DMS 273 treated with DMSO at 0.1 percent for 48 hours (cell line): ENCODE data around the gene GALNT14.

Source experiments
- DNase-seq: peaks from one replicate; lab custom pipeline; 2025; lab: John Stamatoyannopoulos, UW

Gene GALNT14

DNA sequence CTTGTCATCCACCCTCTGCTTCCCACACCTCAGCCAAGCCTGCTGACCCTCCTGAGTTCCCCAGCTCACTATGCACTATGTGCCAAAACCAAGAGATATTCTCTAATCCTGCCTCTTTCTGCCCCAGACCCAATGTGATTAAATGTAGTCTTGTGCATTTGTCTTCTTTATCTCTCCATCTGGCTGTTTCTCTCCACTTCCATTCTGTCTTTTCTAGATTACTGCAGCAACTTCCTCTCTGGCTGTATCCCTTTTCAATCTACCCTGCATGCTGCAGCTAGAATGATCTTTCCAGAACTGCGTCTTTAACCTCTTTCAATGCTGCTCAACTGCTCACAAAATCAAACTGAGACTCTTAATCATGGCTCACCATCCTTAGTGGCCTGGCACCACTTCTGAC lies 164.1 kb downstream of the GALNT14 start:
- no peak for DNase-seq

DNA sequence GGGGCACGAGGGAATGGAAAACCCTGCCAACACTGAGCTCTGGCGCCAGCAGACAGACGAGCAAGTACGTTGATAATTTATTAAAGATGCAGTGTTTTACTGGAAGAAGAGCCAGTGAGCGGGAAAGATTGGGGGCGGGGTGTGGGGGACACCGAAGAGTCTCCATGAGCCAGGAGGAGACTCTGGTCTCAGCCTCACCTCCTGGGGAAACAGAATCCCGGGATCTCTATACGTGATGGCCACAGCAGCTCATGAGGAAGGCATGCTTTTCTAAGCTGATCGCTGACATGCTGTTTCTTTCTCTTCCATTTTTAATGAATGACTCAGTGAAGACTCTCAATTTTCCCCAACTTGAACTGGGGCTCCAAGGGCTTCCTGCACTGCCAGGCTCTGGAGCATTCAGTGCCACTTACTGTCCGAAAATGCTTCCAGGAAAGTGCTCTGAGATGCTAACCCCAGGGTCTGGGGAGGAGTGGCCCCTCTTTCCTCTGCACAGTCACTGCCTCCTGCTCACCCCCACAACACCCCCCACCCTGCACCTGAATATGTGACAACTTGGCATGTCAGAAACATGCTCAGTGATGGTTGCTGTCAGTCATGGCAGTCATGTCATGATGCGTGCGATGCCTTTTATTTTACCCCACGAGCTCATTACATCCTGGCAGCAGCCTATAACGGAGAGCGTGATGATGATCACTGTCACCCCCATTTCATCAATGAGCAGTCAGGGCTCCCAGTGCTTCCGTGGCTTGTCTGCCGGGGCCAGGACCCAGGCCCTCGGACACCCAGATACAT lies 166.8 kb downstream of the GALNT14 start:
- DNase-seq, result no peak

DNA sequence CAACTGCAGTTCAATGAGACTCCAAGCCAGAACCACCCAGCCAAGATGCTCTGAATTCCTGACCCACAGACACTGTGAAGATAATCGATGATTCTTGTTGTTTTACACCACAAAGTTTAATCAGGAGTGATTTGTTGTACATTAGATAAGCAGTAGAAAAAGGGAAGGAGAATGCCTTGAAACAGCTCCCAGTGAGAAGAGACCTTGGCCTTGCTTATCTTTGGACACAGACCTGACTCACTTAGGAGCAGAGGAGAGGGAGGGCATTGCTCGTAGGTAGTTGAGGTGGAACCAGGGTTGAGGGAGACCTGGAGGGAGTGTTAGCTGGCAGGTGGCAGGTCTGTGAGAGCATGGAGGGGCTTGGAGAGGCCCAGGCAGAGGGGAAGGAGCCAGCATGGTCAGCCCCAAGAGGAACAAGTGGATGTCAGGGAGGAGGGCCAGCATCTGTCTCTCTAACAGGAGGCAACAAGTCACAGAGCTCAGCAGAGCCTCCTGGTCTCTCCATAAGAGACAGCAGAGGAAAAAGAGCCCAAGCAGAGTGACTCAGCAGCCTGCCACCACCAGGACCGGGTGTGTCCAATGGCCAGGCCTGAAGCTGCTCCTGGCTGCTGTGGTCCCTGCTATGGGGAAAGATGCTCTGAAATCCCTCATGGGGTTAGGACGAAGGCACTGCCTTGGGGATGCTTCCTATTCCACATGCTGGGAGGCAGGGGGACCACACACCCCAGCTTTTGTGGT lies 169.4 kb downstream of the GALNT14 start:
- no peak for DNase-seq

DNA sequence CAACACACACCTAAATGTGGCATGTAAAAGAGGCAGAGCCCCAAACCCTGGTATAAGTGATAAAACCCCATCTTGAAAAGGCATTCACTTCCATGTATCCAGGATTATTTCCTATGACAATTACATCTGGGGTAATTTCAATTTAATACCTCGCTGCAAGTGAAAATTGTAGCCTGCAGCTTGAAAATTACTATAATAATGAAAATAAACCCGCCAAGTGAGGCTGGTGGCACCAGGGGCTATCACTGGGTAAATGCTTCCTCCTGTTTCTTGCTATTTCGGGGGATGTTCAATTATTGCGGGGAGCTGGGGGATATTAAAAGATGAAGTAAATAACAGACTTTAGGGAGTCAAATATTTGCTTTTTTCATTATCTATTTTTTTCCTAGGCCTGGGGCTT lies 171.5 kb downstream of the GALNT14 start:
- no peak for DNase-seq

DNA sequence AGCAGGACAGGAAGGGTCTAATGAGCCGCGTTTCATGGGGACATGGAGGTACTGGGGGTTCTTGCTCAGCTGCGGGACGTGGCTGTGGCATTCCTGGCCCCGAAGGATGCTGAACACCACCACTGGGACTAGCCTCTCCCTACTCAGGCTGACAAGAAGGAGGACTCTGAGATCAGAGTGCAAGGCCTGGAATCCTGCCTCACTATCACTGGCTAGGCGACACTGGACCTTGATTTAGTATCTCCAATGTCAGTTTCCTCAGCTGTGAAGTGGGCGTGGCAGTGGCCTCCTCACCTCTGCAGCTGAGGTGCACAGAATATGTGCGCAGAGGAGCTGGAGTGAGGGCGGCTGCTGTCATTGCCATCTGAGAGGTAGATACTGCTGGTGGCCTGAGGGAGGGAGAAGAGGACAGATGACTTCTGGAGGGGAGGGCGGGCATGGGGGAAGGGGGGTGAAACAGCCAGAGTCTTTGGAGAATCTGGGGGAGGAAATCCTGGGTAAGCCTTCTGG lies 173.2 kb downstream of the GALNT14 start:
- no peak for DNase-seq

DNA sequence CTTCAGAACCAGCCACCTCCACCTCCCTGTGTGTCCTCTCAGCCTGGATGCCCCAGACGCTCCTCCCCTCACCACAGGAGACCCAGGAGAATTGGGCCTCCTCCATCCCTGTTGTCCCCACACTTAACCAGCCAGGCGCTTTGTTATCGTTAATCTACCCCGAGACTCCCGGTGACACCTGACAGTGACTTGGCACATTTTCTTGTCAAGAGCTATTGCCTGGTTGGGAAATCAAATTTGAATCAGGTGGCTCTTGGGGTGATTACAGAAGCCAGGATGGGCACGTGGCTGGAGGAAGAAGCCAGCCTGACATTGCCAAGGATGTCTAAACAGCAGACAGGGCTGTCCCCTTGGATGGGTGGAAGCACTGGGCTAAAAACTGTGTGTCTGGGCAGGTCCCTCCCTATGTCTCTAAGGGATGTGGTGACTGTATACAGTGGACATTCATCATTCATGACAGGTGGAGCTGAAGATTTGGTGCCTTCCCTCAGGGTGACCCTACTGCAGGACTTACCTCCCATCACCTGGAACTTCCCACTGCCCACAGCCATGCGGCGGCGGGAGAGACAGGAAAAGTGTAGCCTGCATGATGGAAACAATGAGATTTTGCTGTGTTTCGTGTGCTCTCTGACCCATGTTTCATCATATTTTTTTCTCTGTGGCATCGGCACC lies 173.8 kb downstream of the GALNT14 start:
- no peak for DNase-seq

DNA sequence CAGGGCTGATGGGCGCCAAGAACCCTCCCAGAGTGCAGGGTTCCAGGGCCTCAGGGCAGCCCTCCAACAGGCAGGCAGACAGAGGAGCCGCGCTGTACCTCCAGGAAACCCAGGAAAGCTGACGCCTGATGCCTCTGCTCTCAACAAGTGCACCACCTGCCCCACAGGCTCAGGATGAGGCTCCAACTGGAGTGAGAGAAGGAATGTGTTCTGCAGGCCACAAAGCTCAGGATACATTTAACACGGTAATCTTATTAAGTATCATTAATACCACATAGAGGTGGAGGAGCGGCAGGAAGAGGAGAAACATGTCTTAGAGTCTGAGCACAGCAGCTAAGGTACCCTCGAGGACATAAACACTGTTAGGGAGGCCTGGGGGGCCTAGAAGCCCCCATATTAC lies 175.1 kb downstream of the GALNT14 start:
- no peak for DNase-seq

DNA sequence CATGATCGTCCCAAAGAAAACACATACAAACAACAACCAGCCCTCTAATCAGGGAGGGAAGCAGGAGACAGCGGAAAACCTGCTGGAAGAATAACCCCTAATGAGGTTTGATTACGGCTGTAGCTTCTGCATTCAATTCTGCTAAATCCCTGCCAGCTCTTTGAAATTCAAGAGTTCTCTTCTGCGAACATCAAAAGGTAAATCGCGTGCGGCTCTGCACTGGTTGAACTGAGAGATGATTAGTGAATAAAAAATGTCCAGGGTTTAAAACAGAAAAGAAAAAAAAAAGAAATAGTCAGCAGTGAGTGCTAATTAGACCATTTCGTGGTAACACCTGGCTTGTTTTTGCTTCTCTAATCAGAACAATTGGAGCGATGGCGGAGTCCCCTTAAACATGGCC lies 178.0 kb downstream of the GALNT14 start:
- no peak for DNase-seq

DNA sequence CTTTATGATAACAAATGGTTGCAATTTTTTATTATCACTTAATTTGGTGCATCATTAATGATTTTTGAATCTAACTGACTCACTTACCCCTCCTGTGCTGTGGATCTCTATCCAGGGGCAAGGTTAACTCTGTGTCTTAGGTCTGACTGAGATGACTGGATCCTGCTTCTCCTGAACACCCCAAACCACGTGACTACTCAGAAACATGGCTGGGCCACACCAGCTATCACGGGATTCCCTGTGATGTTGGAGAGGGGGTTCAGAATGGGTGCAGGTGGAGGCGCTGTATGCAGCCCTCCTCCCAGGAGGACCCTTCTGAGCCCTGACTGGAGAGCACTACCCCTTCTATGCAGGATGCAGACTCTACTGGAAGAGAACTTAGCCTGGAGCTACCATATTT lies 178.6 kb downstream of the GALNT14 start:
- DNase-seq, result no peak

DNA sequence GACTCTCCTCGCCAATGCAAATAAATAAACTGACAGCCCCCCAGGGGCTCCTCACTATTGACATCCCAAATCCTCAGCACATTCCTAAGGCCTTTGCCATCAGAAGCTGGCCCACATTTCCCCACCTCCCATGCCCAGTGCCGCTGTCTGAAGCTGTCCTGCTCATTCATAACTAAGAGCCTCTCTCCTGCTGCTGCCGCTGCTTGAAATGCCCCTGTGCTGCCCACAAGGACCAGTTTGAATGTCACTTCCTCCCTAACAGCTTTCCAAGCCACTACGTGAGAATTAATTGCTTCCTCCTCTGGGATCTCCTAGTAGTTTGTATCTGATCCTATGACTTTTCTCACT lies 179.3 kb downstream of the GALNT14 start:
- no peak for DNase-seq

DNA sequence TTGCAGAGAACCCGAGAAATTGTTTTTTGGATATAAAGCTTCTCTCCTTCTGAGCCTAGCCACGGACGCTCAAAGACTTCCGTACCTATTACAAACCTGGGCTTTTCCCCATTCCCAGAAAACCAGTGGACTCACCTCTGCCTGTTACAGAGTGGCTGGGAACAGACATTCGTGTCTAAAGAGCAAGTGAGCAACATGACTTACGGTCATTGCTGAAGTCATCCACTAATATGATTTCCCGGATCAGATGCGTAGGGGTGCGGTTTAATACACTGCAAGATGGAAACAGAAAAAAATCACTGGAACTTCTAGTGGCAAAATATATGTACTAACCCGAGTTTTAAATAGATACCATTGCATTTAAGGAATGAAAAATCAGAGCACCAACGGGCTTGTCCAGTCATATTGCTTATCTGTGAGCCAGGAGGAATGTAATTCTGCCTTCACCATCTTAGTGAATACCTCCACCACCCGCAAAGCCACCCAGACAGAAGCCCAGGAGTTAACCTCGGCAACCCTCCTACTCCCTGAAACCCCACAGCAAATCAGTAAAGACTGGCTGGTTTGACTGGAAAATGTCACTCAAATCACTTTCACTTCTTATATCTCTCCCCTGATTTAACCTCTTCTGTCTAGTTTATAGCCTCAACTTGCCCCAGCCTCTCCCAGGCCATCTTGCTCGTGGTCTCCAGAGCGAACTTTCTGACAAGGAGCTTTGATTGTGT lies 179.9 kb downstream of the GALNT14 start:
- DNase-seq, result no peak

DNA sequence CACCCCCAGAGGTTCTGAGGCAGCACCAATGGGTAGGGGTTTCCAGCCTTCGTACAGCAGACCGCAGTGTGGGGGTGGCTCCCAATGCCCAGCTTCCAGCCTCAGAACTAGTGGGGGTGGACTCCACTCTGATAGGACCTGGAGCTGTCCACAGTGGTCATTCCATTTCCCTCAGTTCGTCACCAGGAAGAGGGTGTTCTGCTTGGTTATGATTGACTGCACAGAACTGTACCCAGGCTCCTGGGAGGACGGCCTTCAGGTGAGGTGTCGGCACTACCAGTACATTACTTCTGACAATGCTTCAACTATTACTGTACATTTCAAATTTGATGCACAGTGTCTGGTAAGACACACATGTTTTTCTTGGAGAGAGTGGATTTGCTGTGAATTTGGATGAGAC lies 180.6 kb downstream of the GALNT14 start:
- DNase-seq, result no peak

DNA sequence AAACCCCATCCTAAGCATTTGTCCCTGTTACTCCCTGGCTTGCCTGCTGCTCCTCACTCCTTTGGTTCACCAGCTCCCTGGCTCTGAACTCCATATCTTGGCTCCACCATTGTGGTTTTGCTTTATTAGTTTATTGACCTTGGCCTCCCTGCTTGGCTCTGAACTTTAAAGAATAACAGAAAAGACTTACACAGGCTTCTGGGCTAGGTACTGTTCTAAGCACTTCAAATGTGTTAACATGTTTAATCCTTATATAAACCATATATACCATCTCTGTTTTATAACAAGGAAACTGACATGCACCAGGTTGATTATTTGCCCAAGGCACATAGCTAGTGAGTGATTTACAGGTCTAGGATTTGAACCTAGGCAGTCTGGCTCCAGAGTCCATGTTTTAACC lies 181.2 kb downstream of the GALNT14 start:
- no peak for DNase-seq

DNA sequence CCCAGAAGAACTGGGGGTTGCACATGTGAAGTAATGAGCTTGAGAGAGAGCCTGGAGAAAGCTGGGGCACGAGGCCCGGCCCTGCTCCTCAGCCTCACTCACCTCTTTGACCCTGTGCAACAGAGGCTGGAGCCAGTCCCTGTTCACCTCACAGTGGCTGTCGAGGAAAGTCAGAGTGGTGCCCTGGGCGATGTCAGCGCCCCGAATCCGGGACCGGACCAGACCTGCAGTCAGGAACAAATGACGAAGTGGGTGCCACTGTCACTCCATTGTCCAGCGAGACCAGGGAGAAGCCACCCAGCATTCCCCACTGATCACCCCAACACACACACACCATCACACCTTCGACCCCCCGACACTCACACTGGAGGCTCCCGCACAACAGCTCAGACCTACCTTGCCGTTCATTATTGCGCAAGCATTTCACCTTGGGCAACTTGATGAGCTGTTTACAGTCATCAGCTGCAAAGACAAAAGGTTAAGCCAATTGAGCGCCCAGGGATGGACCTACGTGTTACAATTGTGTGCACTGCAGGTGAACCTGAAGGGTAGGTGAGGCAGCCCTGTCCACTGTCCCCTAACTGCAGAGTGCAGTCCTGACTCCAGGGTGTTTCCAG lies 182.6 kb downstream of the GALNT14 start:
- no peak for DNase-seq

DNA sequence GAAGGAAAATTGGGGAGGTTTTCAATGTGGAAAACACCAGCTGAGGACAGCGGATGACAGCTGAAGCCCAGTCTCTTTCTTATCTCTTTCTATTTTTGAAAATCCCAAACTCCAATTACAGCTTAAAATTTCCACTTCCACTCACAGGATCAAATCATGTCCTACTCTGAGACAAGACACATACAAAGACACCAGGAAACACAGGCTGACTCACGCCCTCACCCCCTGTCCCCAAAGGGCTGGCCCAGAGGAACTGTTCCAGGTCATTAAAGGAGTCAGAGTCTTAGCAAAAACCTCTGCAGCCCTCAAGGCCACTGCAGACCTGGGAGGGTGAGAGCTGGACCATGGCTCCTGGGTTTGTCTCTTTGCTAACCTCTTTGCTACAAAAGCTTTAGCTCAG lies 187.9 kb downstream of the GALNT14 start:
- no peak for DNase-seq

DNA sequence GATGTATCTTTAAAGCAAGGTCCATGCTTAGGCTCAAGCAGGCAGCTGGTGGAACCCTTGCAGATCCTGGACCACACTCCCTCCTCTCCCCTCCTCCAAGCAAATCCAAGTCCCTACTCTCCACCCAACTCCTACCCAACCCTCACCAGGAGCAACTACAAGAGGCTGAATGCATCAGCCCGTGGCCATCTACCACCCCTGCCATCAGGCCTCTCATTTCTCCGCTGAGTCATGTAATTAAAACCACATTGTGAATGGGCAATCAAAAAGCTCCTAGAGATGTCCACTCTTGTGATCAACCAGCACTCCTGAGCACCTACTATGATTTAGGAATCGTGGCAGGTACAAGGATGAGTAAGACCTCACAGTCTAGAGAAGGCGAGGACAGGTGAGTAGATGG lies 188.8 kb downstream of the GALNT14 start:
- DNase-seq, result no peak

DNA sequence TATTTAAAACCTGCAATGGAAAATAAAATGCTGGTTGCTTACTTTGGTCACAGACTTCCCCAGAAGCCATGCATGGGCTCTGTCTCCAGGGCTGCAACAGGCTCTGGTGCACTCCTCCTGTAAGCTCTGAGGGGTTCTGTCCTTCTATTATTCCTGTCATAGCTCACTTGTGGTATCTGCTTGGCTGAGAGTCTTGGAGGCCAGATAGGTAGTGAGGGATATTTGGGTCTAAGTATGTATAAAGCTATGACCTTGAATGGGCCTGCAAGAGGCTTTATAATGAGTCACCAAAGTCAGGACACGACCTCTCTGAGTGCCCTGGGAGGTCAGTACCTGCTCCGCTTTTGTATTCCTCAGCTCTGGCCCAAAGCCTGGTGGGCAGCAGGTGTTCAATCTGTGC lies 189.4 kb downstream of the GALNT14 start:
- DNase-seq, result no peak

DNA sequence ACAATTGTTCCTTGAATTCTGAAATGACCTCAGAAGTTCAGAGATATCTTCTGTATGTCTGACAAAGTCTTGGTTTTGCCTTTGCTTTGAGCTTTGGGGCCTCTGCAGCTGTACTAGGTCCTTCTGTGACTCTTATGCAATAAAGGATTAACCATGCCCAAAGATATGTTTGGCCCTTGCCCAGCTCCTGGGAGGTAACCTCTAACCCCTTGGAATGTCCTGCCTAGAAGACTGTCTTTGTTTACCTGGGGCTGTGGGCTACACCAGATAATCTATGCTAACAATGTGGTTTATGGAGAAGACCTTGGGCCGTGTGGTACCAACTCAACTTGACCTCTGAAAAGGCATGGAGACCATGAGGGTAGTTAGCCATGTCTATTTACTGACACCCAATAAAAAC lies 190.1 kb downstream of the GALNT14 start:
- no peak for DNase-seq

DNA sequence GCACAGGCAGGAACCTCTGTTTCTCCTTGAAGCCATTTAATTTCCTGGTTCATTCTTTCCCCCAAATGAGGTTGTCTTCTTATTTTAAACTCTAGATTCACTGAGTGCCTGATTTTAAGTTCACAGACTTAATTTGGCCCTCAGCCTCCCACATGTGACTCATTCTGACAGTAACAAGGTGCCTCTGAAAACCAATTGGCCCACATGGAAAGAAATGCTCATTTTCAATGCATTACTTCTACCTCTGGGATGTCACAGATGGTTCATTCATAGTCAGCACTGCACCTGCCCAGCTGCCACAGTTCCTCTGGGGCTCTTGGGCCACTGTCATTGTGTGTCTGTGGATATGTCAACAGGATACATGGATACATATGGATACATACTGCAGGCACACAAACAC lies 190.6 kb downstream of the GALNT14 start:
- DNase-seq, result no peak

DNA sequence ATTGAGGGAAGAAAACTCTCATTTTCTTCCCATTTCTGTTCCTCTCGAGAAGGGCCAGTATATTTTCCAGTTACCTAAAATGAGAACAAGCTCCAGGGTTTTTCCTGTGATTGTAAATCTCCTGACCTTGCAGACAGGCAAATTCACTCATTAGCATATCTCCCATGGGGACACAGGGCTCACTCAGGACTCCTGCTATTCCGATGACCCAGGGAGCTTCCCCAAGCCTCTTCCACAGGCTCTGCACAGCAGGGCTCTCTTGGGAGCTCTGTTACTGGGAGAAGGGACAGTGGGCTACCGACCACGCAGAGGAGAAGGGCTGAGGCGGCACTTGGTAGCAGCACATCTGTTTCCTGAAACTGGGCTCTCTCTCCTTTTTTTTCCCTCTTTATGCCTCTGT lies 195.8 kb downstream of the GALNT14 start:
- no peak for DNase-seq

DNA sequence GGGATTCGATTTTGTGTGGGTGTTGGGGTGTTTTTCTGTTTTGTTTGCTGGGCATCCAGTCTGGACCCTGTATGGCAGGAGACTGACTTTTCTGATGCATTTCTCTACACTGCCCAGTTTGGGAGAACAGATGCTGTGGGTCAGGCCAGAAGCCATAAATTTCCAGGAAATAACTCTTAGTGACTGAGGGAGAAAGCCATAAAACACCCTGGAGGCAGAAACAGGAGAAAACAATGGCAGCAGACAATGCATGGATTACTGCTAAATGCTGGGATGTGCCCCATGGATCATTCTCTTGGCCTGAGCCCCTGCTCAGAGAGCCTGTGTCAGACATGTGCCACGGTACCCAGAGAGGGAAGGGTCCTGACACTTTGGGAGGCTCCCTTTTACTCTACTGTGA lies 197.4 kb downstream of the GALNT14 start:
- no peak for DNase-seq

DNA sequence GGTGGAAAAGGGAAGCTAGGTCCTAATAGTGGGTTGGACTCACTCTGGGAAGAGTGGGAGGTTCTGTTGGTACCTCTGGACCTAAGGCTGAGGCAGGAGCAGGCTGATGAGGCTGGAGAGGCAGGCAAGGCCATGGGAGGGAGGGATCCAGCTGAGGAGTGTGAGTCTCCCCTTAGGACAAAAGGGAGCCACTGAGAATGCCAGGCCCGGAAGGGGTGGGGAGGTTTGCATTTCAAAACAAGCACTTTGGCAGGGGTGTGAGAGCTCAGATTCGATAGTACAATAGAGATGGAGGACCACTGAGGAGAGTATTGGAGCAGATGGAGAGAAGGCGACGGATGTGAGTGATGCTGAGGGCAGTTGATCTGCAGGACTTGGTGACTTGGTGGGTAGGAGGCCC lies 198.9 kb downstream of the GALNT14 start:
- DNase-seq, result no peak
